Measurements from ENCODE around the gene SREBF1.
A peak's percentile ranks its signal among the peaks of the same experiment; 100 is the strongest.

SREBF1 gene

DNA sequence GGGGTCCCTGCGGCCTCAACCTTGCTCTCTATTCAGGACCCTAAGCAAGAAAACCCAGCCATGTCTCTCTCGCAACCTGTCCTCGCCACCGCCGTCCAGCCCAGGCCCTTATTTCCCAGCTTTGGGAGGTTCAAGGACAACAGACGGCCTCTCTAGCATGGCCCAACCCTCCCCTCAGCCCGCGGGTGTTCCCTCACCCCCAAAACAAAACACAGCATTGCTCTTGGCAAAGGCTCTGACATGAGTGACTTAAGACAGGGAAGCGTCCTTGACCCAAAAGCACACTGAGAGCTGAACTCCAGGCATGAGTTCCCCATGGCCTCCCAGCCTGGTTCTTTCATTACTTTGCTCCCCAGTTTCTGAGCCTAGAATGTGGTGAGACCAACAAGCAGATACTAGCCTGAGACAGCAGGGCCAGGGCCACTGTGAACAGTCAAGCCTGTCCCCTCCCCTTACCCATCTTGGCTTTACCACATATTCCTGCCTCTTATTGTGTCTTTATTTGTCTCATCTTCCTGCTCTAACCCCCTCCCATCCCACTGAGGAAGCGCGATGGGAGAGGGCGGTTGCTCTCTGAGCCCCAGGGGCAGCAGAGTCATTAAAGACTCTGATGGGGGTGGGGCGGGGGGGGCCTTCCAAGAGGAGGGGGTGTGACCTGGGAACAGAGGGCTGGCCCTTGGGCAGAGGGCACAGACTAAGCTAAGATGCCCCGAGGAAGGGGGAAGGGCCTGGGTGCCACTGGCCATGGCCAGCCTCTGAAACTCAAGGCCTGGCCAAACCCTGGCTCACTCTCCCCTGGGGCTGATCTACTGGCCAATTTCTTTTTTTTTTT, 11.8 kb downstream of the SREBF1 start:
- Histone ChIP-seq H3K9ac (ENCODE audit: low read depth in 1 of 2, low read length in 2 of 2) (peak overlapping the region; percentile 9 to 74), H3K27me3 (ENCODE audit: control insufficient read depth in 2 of 2, insufficient read depth in 2 of 2, low read length in 2 of 2) (no peaks in the 10 kb centered on the region), H3K4me1 (ENCODE audit: control insufficient read depth in 2 of 2, insufficient read depth in 2 of 2, low read length in 2 of 2) (peaks cover 62 to 68% of the 10 kb centered on the region in 2 donors), H3K36me3 (ENCODE audit: control insufficient read depth in 2 of 2, insufficient read depth in 2 of 2, low read length in 2 of 2) (peaks cover 0 to 7% of the 10 kb centered on the region in 2 donors), H3K4me3 (ENCODE audit: low read length in 2 of 2) (no peak overlapping the region), H3K27ac (ENCODE audit: low read depth in 2 of 2, low read length in 2 of 2) (peak overlapping the region; percentile 87 to 95), H3K9me3 (ENCODE audit: control insufficient read depth in 2 of 2, low read length in 2 of 2) (no peaks in the 10 kb centered on the region)

- Histone ChIP-seq H3K27me3 (ENCODE audit: control insufficient read depth in 2 of 2, insufficient read depth in 2 of 2, low read length in 2 of 2) (no peaks in the 10 kb centered on the region), H3K27ac (ENCODE audit: low read depth in 2 of 2, low read length in 2 of 2) (peak overlapping the region; percentile 87 to 95), H3K4me1 (ENCODE audit: control insufficient read depth in 2 of 2, insufficient read depth in 2 of 2, low read length in 2 of 2) (peaks cover 65 to 73% of the 10 kb centered on the region in 2 donors), H3K36me3 (ENCODE audit: control insufficient read depth in 2 of 2, insufficient read depth in 2 of 2, low read length in 2 of 2) (peaks cover 1 to 9% of the 10 kb centered on the region in 2 donors), H3K9me3 (ENCODE audit: control insufficient read depth in 2 of 2, low read length in 2 of 2) (no peaks in the 10 kb centered on the region), H3K4me3 (ENCODE audit: low read length in 2 of 2) (peak overlapping the region; percentile 55 to 73), H3K9ac (ENCODE audit: low read depth in 1 of 2, low read length in 2 of 2) (peak overlapping the region; percentile 74 to 76)
Measured at GRCh38 chr17:17824119-17824782, 12.5 kb downstream of the SREBF1 start.

DNA sequence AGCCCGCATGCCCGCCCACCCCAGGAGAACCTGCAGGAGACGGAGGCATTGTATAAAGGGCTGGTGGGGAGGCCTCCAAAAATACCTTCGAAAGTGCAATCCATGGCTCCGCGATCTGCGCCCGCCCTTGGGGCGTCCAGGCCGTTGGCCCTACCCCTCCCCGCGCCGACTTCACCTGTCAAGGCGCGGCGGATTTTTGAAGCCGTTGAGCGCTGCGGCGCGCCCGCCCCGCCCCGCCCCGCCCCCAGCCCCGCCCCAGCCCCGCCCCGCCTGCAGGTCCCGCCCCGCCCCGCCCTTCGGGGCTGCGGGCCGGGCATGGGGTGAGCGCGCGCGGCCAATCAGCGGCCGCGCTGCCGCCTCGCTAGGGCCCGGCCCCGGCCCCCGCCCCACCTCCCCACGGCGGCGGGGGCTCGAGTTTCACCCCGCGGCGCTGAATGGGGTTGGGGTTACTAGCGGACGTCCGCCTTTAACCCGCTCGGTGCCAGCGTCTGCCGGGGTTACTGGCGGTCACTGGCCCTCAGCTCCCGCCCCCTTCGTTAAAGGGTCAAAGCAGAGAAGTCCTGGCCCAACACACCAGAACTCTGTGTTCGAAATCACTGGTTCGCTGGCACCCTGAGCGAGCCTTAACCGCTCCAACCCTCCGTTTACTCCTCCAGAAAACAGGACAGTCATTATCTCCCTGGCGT, 13.2 kb downstream of the SREBF1 start:
- Histone ChIP-seq H3K36me3 (ENCODE audit: control insufficient read depth in 2 of 2, insufficient read depth in 2 of 2, low read length in 2 of 2) (peaks cover 8 to 16% of the 10 kb centered on the region in 2 donors), H3K9ac (ENCODE audit: low read depth in 1 of 2, low read length in 2 of 2) (peak overlapping the region; percentile 74 to 92), H3K4me1 (ENCODE audit: control insufficient read depth in 2 of 2, insufficient read depth in 2 of 2, low read length in 2 of 2) (peaks cover 72 to 79% of the 10 kb centered on the region in 2 donors), H3K27ac (ENCODE audit: low read depth in 2 of 2, low read length in 2 of 2) (peak overlapping the region; percentile 87 to 95), H3K27me3 (ENCODE audit: control insufficient read depth in 2 of 2, insufficient read depth in 2 of 2, low read length in 2 of 2) (no peaks in the 10 kb centered on the region), H3K4me3 (ENCODE audit: low read length in 2 of 2) (peak overlapping the region; percentile 63 to 78), H3K9me3 (ENCODE audit: control insufficient read depth in 2 of 2, low read length in 2 of 2) (no peaks in the 10 kb centered on the region)

GRCh38 chr17:17822616-17823015, 14.2 kb downstream of the SREBF1 start:
- peak overlapping the region; percentile 69 to 92 for H3K9ac ChIP-seq (ENCODE audit: low read depth in 1 of 2, low read length in 2 of 2)
- H3K4me3 ChIP-seq (ENCODE audit: low read length in 2 of 2): peak overlapping the region; percentile 63 to 78
- no peaks in the 10 kb centered on the region for H3K27me3 ChIP-seq (ENCODE audit: control insufficient read depth in 2 of 2, insufficient read depth in 2 of 2, low read length in 2 of 2)
- peak overlapping the region; percentile 54 to 75 for H3K27ac ChIP-seq (ENCODE audit: low read depth in 2 of 2, low read length in 2 of 2)
- no peaks in the 10 kb centered on the region for H3K9me3 ChIP-seq (ENCODE audit: control insufficient read depth in 2 of 2, low read length in 2 of 2)
- peaks cover 70 to 85% of the 10 kb centered on the region in 2 donors for H3K4me1 ChIP-seq (ENCODE audit: control insufficient read depth in 2 of 2, insufficient read depth in 2 of 2, low read length in 2 of 2)
- H3K36me3 ChIP-seq (ENCODE audit: control insufficient read depth in 2 of 2, insufficient read depth in 2 of 2, low read length in 2 of 2): peaks cover 13 to 23% of the 10 kb centered on the region in 2 donors

DNA sequence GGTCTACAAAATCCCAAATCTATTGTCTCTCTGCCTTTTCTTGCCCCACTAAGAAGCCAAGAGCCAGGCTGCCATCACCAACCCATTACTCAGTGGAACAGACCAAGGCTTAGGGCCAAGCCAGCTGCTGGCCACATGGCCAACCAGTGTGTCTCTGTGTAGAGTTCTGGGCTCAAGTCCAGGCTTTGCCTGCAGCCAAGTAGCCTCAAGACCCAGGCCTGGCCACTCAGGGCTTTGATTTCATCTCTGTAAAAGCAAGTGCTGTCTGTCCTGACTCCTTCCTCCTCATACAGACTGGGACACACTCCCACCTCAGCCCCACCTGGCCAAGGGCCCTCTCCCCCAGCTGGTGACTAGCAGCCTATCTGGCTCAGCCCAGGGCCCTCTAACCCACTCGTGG, 14.6 kb downstream of the SREBF1 start:
- Histone ChIP-seq H3K27me3 (ENCODE audit: control insufficient read depth in 2 of 2, insufficient read depth in 2 of 2, low read length in 2 of 2) (no peaks in the 10 kb centered on the region), H3K27ac (ENCODE audit: low read depth in 2 of 2, low read length in 2 of 2) (peak overlapping the region; percentile 54 to 75), H3K36me3 (ENCODE audit: control insufficient read depth in 2 of 2, insufficient read depth in 2 of 2, low read length in 2 of 2) (peaks cover 17 to 25% of the 10 kb centered on the region in 2 donors), H3K4me3 (ENCODE audit: low read length in 2 of 2) (peak overlapping the region; percentile 63 to 78), H3K4me1 (ENCODE audit: control insufficient read depth in 2 of 2, insufficient read depth in 2 of 2, low read length in 2 of 2) (peaks cover 70 to 86% of the 10 kb centered on the region in 2 donors), H3K9me3 (ENCODE audit: control insufficient read depth in 2 of 2, low read length in 2 of 2) (no peaks in the 10 kb centered on the region), H3K9ac (ENCODE audit: low read depth in 1 of 2, low read length in 2 of 2) (peak overlapping the region; percentile 69 to 92)

GRCh38 chr17:17820463-17821158, 16.2 kb downstream of the SREBF1 start:
- peak overlapping the region; percentile 32 to 39 for H3K9ac ChIP-seq (ENCODE audit: low read depth in 1 of 2, low read length in 2 of 2)
- no peaks in the 10 kb centered on the region for H3K9me3 ChIP-seq (ENCODE audit: control insufficient read depth in 2 of 2, low read length in 2 of 2)
- no peaks in the 10 kb centered on the region for H3K27me3 ChIP-seq (ENCODE audit: control insufficient read depth in 2 of 2, insufficient read depth in 2 of 2, low read length in 2 of 2)
- H3K4me1 ChIP-seq (ENCODE audit: control insufficient read depth in 2 of 2, insufficient read depth in 2 of 2, low read length in 2 of 2): peaks cover 63 to 73% of the 10 kb centered on the region in 2 donors
- peaks cover 30 to 33% of the 10 kb centered on the region in 2 donors for H3K36me3 ChIP-seq (ENCODE audit: control insufficient read depth in 2 of 2, insufficient read depth in 2 of 2, low read length in 2 of 2)
- H3K27ac ChIP-seq (ENCODE audit: low read depth in 2 of 2, low read length in 2 of 2): no peak overlapping the region
- peak overlapping the region in 1 of 2 donors; percentile 30 for H3K4me3 ChIP-seq (ENCODE audit: low read length in 2 of 2)

GRCh38 chr17:17820046-17820445, 16.7 kb downstream of the SREBF1 start:
- Histone ChIP-seq H3K9me3 (ENCODE audit: control insufficient read depth in 2 of 2, low read length in 2 of 2) (no peaks in the 10 kb centered on the region), H3K4me1 (ENCODE audit: control insufficient read depth in 2 of 2, insufficient read depth in 2 of 2, low read length in 2 of 2) (peaks cover 62 to 71% of the 10 kb centered on the region in 2 donors), H3K27ac (ENCODE audit: low read depth in 2 of 2, low read length in 2 of 2) (no peak overlapping the region), H3K27me3 (ENCODE audit: control insufficient read depth in 2 of 2, insufficient read depth in 2 of 2, low read length in 2 of 2) (no peaks in the 10 kb centered on the region), H3K36me3 (ENCODE audit: control insufficient read depth in 2 of 2, insufficient read depth in 2 of 2, low read length in 2 of 2) (peaks cover 34 to 36% of the 10 kb centered on the region in 2 donors), H3K9ac (ENCODE audit: low read depth in 1 of 2, low read length in 2 of 2) (no peak overlapping the region), H3K4me3 (ENCODE audit: low read length in 2 of 2) (no peak overlapping the region)

DNA sequence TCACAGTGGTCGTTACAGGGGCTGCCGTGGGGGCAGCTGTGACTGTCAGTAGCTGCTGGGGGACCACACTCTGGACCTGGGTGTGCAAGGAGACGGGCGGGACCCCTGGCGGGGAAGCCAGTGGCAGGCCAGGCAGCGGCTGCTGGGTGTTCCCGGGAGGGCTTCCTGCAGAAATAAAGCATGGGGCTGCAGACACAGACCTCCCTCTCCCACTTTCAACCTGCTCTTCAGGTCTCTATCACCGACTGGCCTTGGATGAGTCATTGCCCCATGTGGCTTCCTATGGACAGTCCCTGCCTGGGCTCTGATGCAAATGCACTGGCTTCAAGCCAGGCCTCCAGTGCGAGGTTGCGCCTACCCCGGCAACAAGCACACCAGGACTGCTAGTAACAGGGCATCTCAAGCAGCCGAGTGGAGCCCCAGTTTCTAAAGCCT, 17.2 kb downstream of the SREBF1 start:
- Histone ChIP-seq H3K27ac (ENCODE audit: low read depth in 2 of 2, low read length in 2 of 2) (peak overlapping the region; percentile 16 to 32), H3K4me3 (ENCODE audit: low read length in 2 of 2) (no peak overlapping the region), H3K36me3 (ENCODE audit: control insufficient read depth in 2 of 2, insufficient read depth in 2 of 2, low read length in 2 of 2) (peaks cover 39 to 40% of the 10 kb centered on the region in 2 donors), H3K27me3 (ENCODE audit: control insufficient read depth in 2 of 2, insufficient read depth in 2 of 2, low read length in 2 of 2) (no peaks in the 10 kb centered on the region), H3K9me3 (ENCODE audit: control insufficient read depth in 2 of 2, low read length in 2 of 2) (no peaks in the 10 kb centered on the region), H3K4me1 (ENCODE audit: control insufficient read depth in 2 of 2, insufficient read depth in 2 of 2, low read length in 2 of 2) (peaks cover 57 to 67% of the 10 kb centered on the region in 2 donors), H3K9ac (ENCODE audit: low read depth in 1 of 2, low read length in 2 of 2) (no peak overlapping the region)

- Histone ChIP-seq H3K36me3 (ENCODE audit: control insufficient read depth in 2 of 2, insufficient read depth in 2 of 2, low read length in 2 of 2) (peaks cover 44 to 45% of the 10 kb centered on the region in 2 donors), H3K27ac (ENCODE audit: low read depth in 2 of 2, low read length in 2 of 2) (peak overlapping the region; percentile 32 to 67), H3K9ac (ENCODE audit: low read depth in 1 of 2, low read length in 2 of 2) (no peak overlapping the region), H3K27me3 (ENCODE audit: control insufficient read depth in 2 of 2, insufficient read depth in 2 of 2, low read length in 2 of 2) (no peaks in the 10 kb centered on the region), H3K4me3 (ENCODE audit: low read length in 2 of 2) (no peak overlapping the region), H3K9me3 (ENCODE audit: control insufficient read depth in 2 of 2, low read length in 2 of 2) (no peaks in the 10 kb centered on the region), H3K4me1 (ENCODE audit: control insufficient read depth in 2 of 2, insufficient read depth in 2 of 2, low read length in 2 of 2) (peaks cover 52 to 62% of the 10 kb centered on the region in 2 donors)
Measured at GRCh38 chr17:17819111-17819510, 17.7 kb downstream of the SREBF1 start.
